ENCODE measurements around the gene ESRRA. TPM values are rescaled to one million over a fixed set of nuclear protein-coding genes. Genes with fewer than 3 reads are reported as not detected.

The ESRRA gene
- total and polyA plus RNA-seq, 2 of the 13 experiments (the other 11 are each of a cell fraction or from before 2014, with no cell fraction given), result 18.1 to 36.3 TPM

- Histone ChIP-seq H3K4me2 (ENCODE audit: low read depth, low read length) (no peak overlapping the region), H3K4me3 (replicated peaks in 1 of 3; ENCODE audit: insufficient read depth in 1 of 3, low read depth in 2 of 3, low read length in 3 of 3) (no peak overlapping the region), H3K9me3 (ENCODE audit: low read length) (no peaks in the 10 kb centered on the region), H3K36me3 (replicated peaks in 1 of 2; ENCODE audit: control insufficient read depth in 1 of 2, insufficient read depth in 2 of 2, low read length in 2 of 2) (peaks cover 1 to 15% of the 10 kb centered on the region in 2 experiments; a peak in 4 of 5 replicates), H3K79me2 (ENCODE audit: insufficient read depth, low read length) (peaks cover 4% of the 10 kb centered on the region), H3K4me1 (ENCODE audit: insufficient read depth, low read length) (peaks cover 15% of the 10 kb centered on the region), H3K27me3 (ENCODE audit: control insufficient read depth in 1 of 2, insufficient read depth in 2 of 2, low read length in 2 of 2) (no peaks in the 10 kb centered on the region), H3K27ac (ENCODE audit: extremely low read length, insufficient read depth, low read length) (no peak overlapping the region), H4K20me1 (ENCODE audit: insufficient read depth, low read length) (no peaks in the 10 kb centered on the region), H2AFZ (ENCODE audit: low read length) (no peak overlapping the region), H3K9ac (ENCODE audit: insufficient read depth, low read depth, low read length) (no peak overlapping the region)
- TF ChIP-seq FOXP1 (IDR thresholded peaks at IDR 0.05) (no peak), FOXP1 (CRISPR knock-in tag; IDR thresholded peaks at IDR 0.05) (no peak), KLF16 (CRISPR knock-in tag; IDR thresholded peaks at IDR 0.05) (no peak), MEIS2 (CRISPR knock-in tag; IDR thresholded peaks at IDR 0.05) (no peak), SALL2 (CRISPR knock-in tag; IDR thresholded peaks at IDR 0.05) (no peak), KIAA2018 (CRISPR knock-in tag; IDR thresholded peaks at IDR 0.05; ENCODE audit: borderline replicate concordance) (no peak), ZNF18 (CRISPR knock-in tag; IDR thresholded peaks at IDR 0.05; ENCODE audit: insufficient replicate concordance) (no peak), ZEB1 (IDR thresholded peaks at IDR 0.05; ENCODE audit: insufficient replicate concordance, low read depth) (no peak)
- in situ Hi-C loops (cut with HindIII; ENCODE audit: extremely low pct_ligation_motif_present, low pct_unique_long_range_greater_than_20kb) (no loop called here), intact Hi-C loops (cut with micrococcal nuclease; ENCODE audit: unreplicated experiment) (no loop called here)
- no peak for FAIRE-seq
- ChIA-PET CTCF (ENCODE audit: low intra/inter-chr PET ratio, low total read pairs) (no interaction called here), POLR2A (no interaction called here)
- ATAC-seq, result no peak
- WGBS (ENCODE audit: low lambda C conversion rate), result 90% methylated on average over 2 of the region's 15 CpGs
- no TSS peak for BruUV-seq (replicated peaks)
- no peak for DNase-seq (ENCODE audit: low spot score)
Measured at GRCh38 chr11:64266339-64266738, 39.0 kb upstream of the ESRRA start.
